GM12878 (cell line): Measurements from ENCODE around the gene PTCD3. TPM values are rescaled to one million over a fixed set of nuclear protein-coding genes. Genes with fewer than 3 reads are reported as not detected.

ENCODE experiments used
- ATAC-seq: fragments of 200-7000 bp; cut with Tn5 transposase; 3 replicates; pipeline ENCODE4 v1.9.1; 2020; ENCODE audit warnings: mild to moderate bottlenecking, moderate library complexity
- BruUV-seq: library from RNA; stranded (reverse); fragments of 400-500 nt; replicated peaks from 2 replicates; lab custom pipeline; 2021; lab: Mats Ljungman, UMichigan
- CTCF ChIA-PET: fragments of 300-600 bp; sonication (Branson Sonifier 250); formaldehyde crosslinking; extraction: SDS; loops from one replicate; lab custom pipeline; 2021; ENCODE audit warnings: inconsistent platforms; lab: Yijun Ruan, JAX
- POLR2A ChIA-PET: fragments of 350-600 bp; formaldehyde crosslinking; extraction: SDS; loops from one replicate; lab custom pipeline; 2021; ENCODE audit warnings: inconsistent platforms; lab: Charles Lee
- RAD21 ChIA-PET: fragments of 300-600 bp; sonication (Branson Sonifier 250); formaldehyde crosslinking; loops from one replicate; lab custom pipeline; 2023; ENCODE audit warnings: antibody characterized with exemption; ENCODE audit not compliant: unreplicated experiment; lab: Charles Lee
- SMC1A ChIA-PET: fragments of 300-600 bp; sonication (Branson Sonifier 250); formaldehyde crosslinking; loops from one replicate; lab custom pipeline; 2023; ENCODE audit not compliant: unreplicated experiment, uncharacterized antibody; lab: Charles Lee
- DNase-seq: peaks from one replicate; pipeline ENCODE4 v3.0.0-alpha.2; 2011; ENCODE audit warnings: low read depth, low spot score
- FAIRE-seq: peaks from 3 replicates; lab custom pipeline; 2011; peaks lifted over from hg19 to GRCh38; lab: Jason Lieb, UNC
- H2AFZ ChIP-seq: 2 replicates; pipeline ENCODE4 v1.6.0; 2011; ENCODE audit warnings: low read depth, low read length, control low read depth; ENCODE audit not compliant: control insufficient read depth
- H3K27ac ChIP-seq: 2 replicates; pipeline ENCODE4 v1.5.1; 2011; ENCODE audit warnings: control low read depth; ENCODE audit not compliant: control insufficient read depth, insufficient read depth
- H3K27me3 ChIP-seq, 2 experiments: replicated peaks in 1 of 2; 2 replicates each; pipeline versions ENCODE4 v1.6.0 to v1.6.1; 2011; ENCODE audit warnings: low read length in 1 of 2; ENCODE audit not compliant: control insufficient read depth in 2 of 2, insufficient read depth in 2 of 2
- H3K36me3 ChIP-seq, 2 experiments: 2 replicates each; pipeline ENCODE4 v1.5.1; 2011; ENCODE audit warnings: low read length in 1 of 2; ENCODE audit not compliant: control insufficient read depth in 2 of 2, insufficient read depth in 2 of 2
- H3K4me1 ChIP-seq: 2 replicates; pipeline ENCODE4 v1.6.1; 2011; ENCODE audit warnings: mild to moderate bottlenecking, low read length, moderate library complexity, mixed read lengths; ENCODE audit not compliant: control insufficient read depth, insufficient read depth
- H3K4me2 ChIP-seq: 2 replicates; pipeline ENCODE4 v1.6.0; 2011; ENCODE audit warnings: control low read depth; ENCODE audit not compliant: control insufficient read depth, insufficient read depth
- H3K4me3 ChIP-seq: fragments of 200-600 bp; sonication (generic); 2 replicates; pipeline ENCODE4 v1.5.1; 2016
- H3K79me2 ChIP-seq: 2 replicates; pipeline ENCODE4 v1.6.0; 2011; ENCODE audit warnings: low read length; ENCODE audit not compliant: control insufficient read depth, insufficient read depth
- H3K9ac ChIP-seq: 2 replicates; pipeline ENCODE4 v1.8.0; 2011; ENCODE audit warnings: low read length, control low read depth, mixed read lengths; ENCODE audit not compliant: control insufficient read depth, insufficient read depth
- H3K9me3 ChIP-seq: replicated peaks from 3 replicates; pipeline ENCODE4 v1.5.1; 2011; ENCODE audit warnings: mild to moderate bottlenecking, low read length; ENCODE audit not compliant: control insufficient read depth, insufficient read depth
- H4K20me1 ChIP-seq: 2 replicates; pipeline ENCODE4 v1.6.0; 2011; ENCODE audit not compliant: control insufficient read depth, insufficient read depth
- ASH2L ChIP-seq: fragments of 300-600, 200-600 bp; sonication (generic); IDR thresholded peaks from 2 replicates; pipeline ENCODE4 v1.6.1; 2017; ENCODE audit warnings: low read depth, mild to moderate bottlenecking, borderline replicate concordance
- BCL11A ChIP-seq: IDR thresholded peaks from 2 replicates; pipeline ENCODE4 v1.6.1; 2011; ENCODE audit warnings: low read depth, low read length
- BHLHE40 ChIP-seq, 2 experiments: fragments of 450-650 bp in 1 of 2; IDR thresholded peaks; 2 replicates each; pipeline ENCODE4 v1.6.1; 2011 to 2017; ENCODE audit warnings: low read depth in 2 of 2, borderline replicate concordance in 1 of 2, improper control_type of control experiment in 1 of 2, low read length in 1 of 2, mild to moderate bottlenecking in 1 of 2
- E2F8 ChIP-seq: fragments of 450-650 bp; IDR thresholded peaks from 2 replicates; pipeline ENCODE4 v1.6.1; 2018; ENCODE audit warnings: mild to moderate bottlenecking, low read depth, moderate library complexity; ENCODE audit not compliant: partially characterized antibody
- MTA3 ChIP-seq: IDR thresholded peaks from 2 replicates; pipeline ENCODE4 v1.6.1; 2012; ENCODE audit warnings: low read length, inconsistent platforms, borderline replicate concordance
- NBN ChIP-seq: fragments of 450-650 bp; IDR thresholded peaks from 2 replicates; pipeline ENCODE4 v1.6.1; 2016
- NKRF ChIP-seq: fragments of 450-650 bp; conservative IDR thresholded peaks from 2 replicates; pipeline ENCODE4 v1.6.1; 2017; ENCODE audit warnings: mild to moderate bottlenecking, moderate library complexity
- RAD21 ChIP-seq: IDR thresholded peaks from 2 replicates; pipeline ENCODE4 v1.6.1; 2011; ENCODE audit warnings: mild to moderate bottlenecking, low read depth, low read length, moderate library complexity; ENCODE audit not compliant: insufficient read depth
- RUNX3 ChIP-seq: IDR thresholded peaks from 2 replicates; pipeline ENCODE4 v1.6.1; 2012; ENCODE audit warnings: low read length, inconsistent platforms
- ZNF687 ChIP-seq: fragments of 450-650 bp; IDR thresholded peaks from 2 replicates; pipeline ENCODE4 v1.6.1; 2017; ENCODE audit warnings: mild to moderate bottlenecking, moderate library complexity
- WGBS: methylation state at CpG from one replicate; pipeline ENCODE4 v1.1.6; 2016; ENCODE audit warnings: low lambda C conversion rate; ENCODE audit not compliant: insufficient replicate concordance, insufficient coverage; ENCODE audit errors: missing lambda C conversion rate; 5-methylcytosine and 5-hydroxymethylcytosine counted together
- in situ Hi-C: fragments of 300-500 bp; cut with MboI; formaldehyde crosslinking; loops from 9 replicates; pipeline ENCODE4 v1.14.3; 2018; ENCODE audit warnings: mixed read lengths
- intact Hi-C: fragments of 100-400 bp; cut with micrococcal nuclease; formaldehyde crosslinking; loops from one replicate; pipeline ENCODE4 v1.14.2; 2022; ENCODE audit not compliant: unreplicated experiment
- polyA plus RNA-seq, 11 experiments: library from polyadenylated mRNA; depleted of rRNA in 4 of 11; unstranded in 6 of 11; stranded (reverse) in 5 of 11; fragments of >200 nt; fragmentation: Nextera tagmentation in 4 of 11; fragmentation: Illumina TruSeq in 1 of 11; extraction: Ambion mirVana in 4 of 11; extraction: Trizol in 1 of 11; gene quantifications; 1 replicate in 1 of 11; 2 replicates in 10 of 11; pipeline versions ENCODE4 v1.2.1 to v1.2.3, GENCODE V29; 2011 to 2016; ENCODE audit warnings: inconsistent platforms in 2 of 11, missing spikeins in 2 of 11, low read depth in 1 of 11
- total RNA-seq, 4 experiments: library from RNA; depleted of rRNA in 3 of 4; stranded (reverse); fragments of >200 nt in 3 of 4; fragmentation: Illumina TruSeq in 1 of 4; extraction: Trizol in 1 of 4; gene quantifications; 2 replicates each; pipeline versions ENCODE4 v1.2.1 to v1.2.3, GENCODE V29; 2013 to 2021
- TF ChIP-seq, protein P1 (sequence below): fragments of 450-650 bp; IDR thresholded peaks from 2 replicates; pipeline ENCODE4 v1.6.1; 2016; ENCODE audit warnings: mild to moderate bottlenecking

PTCD3 gene
- total and polyA plus RNA-seq, 10 of the 15 experiments (the other 5 are each of a cell fraction or from before 2014, with no cell fraction given): 44.7 to 177 (median 127) TPM

DNA sequence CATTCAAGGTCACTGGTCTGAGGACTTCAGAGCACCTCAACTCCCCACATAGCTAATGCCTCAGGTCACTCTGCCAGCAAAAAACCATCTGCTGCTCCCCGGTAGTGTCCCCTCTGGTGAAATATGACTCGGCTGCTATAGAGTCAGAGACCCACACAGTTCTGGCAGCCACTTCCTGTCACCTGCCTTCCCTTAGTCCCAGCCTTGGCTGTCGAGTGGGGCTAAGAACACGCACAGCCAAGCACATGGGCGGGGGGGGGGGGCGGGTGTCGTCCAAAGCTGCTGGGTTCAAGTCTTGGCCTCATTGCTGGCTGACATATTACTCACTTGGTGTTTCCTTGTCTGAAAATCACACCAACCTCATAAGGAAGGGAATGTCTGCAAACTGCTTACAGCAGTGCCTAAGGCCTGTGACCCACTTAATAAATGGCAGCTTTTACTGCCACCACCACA is 37.9 kb upstream of the PTCD3 start:
- no peak overlapping the region for H3K9ac ChIP-seq
- in situ Hi-C loops: no loop called here
- POLR2A ChIA-PET: interaction anchor here (0.6 to 1.3 kb wide), 2 partner anchors 31 to 246 kb away, joined by 3 to 7 read pairs; no protein-coding TSS in a partner anchor
- no peak overlapping the region for H2AFZ ChIP-seq
- no peaks in the 10 kb centered on the region for H4K20me1 ChIP-seq
- H3K27me3 ChIP-seq: no peaks in the 10 kb centered on the region
- H3K4me1 ChIP-seq: peaks cover 13% of the 10 kb centered on the region
- RAD21 ChIA-PET: interaction anchor here (0.7 to 2.2 kb wide), 8 partner anchors 11 to 241 kb away, joined by 3 to 15 read pairs (median 6); no protein-coding TSS in a partner anchor
- H3K36me3 ChIP-seq: peaks cover 17 to 35% of the 10 kb centered on the region in 2 experiments
- no peaks in the 10 kb centered on the region for H3K79me2 ChIP-seq
- BruUV-seq: no TSS peak
- CTCF ChIA-PET: interaction anchor here (0.9 to 2.4 kb wide), 10 partner anchors 10 to 252 kb away, joined by 3 to 11 read pairs (median 6); no protein-coding TSS in a partner anchor
- peaks cover 3% of the 10 kb centered on the region; the same call in 2 of the 3 replicates for H3K9me3 ChIP-seq
- H3K4me3 ChIP-seq: no peak overlapping the region
- no peak overlapping the region for H3K4me2 ChIP-seq
- intact Hi-C loops: no loop called here
- peak; percentile 73 for ATAC-seq
- no peak overlapping the region for H3K27ac ChIP-seq
- 28% methylated on average over 7 of the region's 7 CpGs for WGBS
- DNase-seq: no peak
- FAIRE-seq: no peak
- SMC1A ChIA-PET: interaction anchor here (0.9 to 3.4 kb wide), 12 partner anchors 9 to 307 kb away, joined by 3 to 19 read pairs (median 4); partner anchors contain the start of gene ST3GAL5
- TF ChIP-seq ZNF687 (peak; percentile 85; the same call in 1 of the 2 replicates), MTA3 (no peak), RUNX3 (peak; percentile 6; the same call in 1 of the 2 replicates), ASH2L (no peak), RAD21 (no peak), BHLHE40 (IDR thresholded peaks at IDR 0.05; ENCODE audit: borderline replicate concordance in 1 of 2, low read depth in 2 of 2, low read length in 1 of 2) (peak; percentile 55 to 63; a peak in 2 of 4 replicates), E2F8 (no peak), NBN (no peak), BCL11A (no peak), NKRF (no peak)
- TF ChIP-seq, protein P1, sequence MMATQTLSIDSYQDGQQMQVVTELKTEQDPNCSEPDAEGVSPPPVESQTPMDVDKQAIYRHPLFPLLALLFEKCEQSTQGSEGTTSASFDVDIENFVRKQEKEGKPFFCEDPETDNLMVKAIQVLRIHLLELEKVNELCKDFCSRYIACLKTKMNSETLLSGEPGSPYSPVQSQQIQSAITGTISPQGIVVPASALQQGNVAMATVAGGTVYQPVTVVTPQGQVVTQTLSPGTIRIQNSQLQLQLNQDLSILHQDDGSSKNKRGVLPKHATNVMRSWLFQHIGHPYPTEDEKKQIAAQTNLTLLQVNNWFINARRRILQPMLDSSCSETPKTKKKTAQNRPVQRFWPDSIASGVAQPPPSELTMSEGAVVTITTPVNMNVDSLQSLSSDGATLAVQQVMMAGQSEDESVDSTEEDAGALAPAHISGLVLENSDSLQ: no peak
